Measurements from ENCODE around the gene CCDC146. TPM values are rescaled to one million over a fixed set of nuclear protein-coding genes. Genes with fewer than 3 reads are reported as not detected.
"Not testable (repeated sequence)": the region's sequence is repeated elsewhere in the genome, so short reads cannot be mapped to it uniquely, and the experiment has no call there.

Gene CCDC146
- total RNA-seq, 1 experiment from 2014 or later: 0.72 TPM

DNA sequence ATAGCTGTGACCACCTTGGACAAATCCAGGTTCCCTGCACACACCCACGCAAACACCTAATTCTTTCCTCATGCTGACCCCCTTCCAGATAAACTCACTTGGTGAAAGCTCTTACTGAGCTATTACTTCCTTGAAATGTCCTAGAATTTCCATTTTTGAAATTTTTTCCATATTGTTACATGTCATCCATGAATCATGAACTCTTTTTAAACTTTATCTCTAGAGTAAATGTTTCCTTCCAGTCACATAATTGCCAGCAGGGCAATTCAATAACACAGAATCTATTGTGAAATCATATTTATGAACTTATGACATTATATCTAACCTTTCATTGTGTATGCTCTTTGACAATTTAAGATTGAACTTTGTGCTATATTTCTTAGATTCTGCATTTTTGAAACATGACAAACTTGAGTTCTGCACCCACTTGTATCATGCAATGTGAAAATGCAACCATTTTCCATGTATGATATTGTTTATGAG is 104.0 kb downstream of the CCDC146 start:
- Histone ChIP-seq H3K27ac (ENCODE audit: insufficient read length, low read depth, low read length) (no peak overlapping the region), H3K14ac (ENCODE audit: insufficient read depth, low read length) (no peak overlapping the region), H4K91ac (ENCODE audit: insufficient read length, low read depth, low read length) (no peak overlapping the region), H2BK12ac (ENCODE audit: insufficient read length, low read depth, low read length) (no peak overlapping the region), H2BK120ac (ENCODE audit: low read depth, low read length, poor library complexity, severe bottlenecking) (no peak overlapping the region), H3K18ac (ENCODE audit: insufficient read length, low read depth, low read length) (no peak overlapping the region), H3K79me1 (ENCODE audit: insufficient read depth, low read depth, low read length, poor library complexity, severe bottlenecking) (no peaks in the 10 kb centered on the region), H2BK20ac (ENCODE audit: low read depth, low read length, poor library complexity, severe bottlenecking) (no peak overlapping the region), H3K9me3 (ENCODE audit: control insufficient read depth, low read depth, low read length) (no peaks in the 10 kb centered on the region), H3K27me3 (ENCODE audit: insufficient read depth, low read length) (no peaks in the 10 kb centered on the region), H3K9ac (ENCODE audit: extremely low read depth, insufficient read length, low read length) (no peak overlapping the region), H3K56ac (ENCODE audit: insufficient read length, low read depth, low read length) (no peak overlapping the region), H3T11ph (ENCODE audit: low read length) (no peak overlapping the region), H4K8ac (replicated peaks; ENCODE audit: insufficient read length, low read depth, low read length) (no peak overlapping the region), H3K79me2 (ENCODE audit: insufficient read depth, low read length) (no peaks in the 10 kb centered on the region), H3K4me2 (ENCODE audit: insufficient read depth, insufficient read length, low read length) (no peak overlapping the region), H3K23me2 (ENCODE audit: insufficient read length, low read depth, low read length, poor library complexity, severe bottlenecking) (no peaks in the 10 kb centered on the region), H3K4ac (ENCODE audit: low read depth, low read length) (no peak overlapping the region), H4K5ac (ENCODE audit: insufficient read length, low read depth, low read length) (no peak overlapping the region), H3K23ac (ENCODE audit: insufficient read length, low read depth, low read length) (no peak overlapping the region), H2AFZ (ENCODE audit: low read length) (no peak overlapping the region), H2BK15ac (ENCODE audit: low read depth, low read length) (no peak overlapping the region), H2AK5ac (ENCODE audit: insufficient read length, low read length) (no peak overlapping the region), H2BK5ac (ENCODE audit: insufficient read length, low read length) (no peak overlapping the region), H3K4me1 (ENCODE audit: insufficient read depth, low read length) (no peaks in the 10 kb centered on the region), H4K20me1 (ENCODE audit: control insufficient read depth, insufficient read depth, insufficient read length) (no peaks in the 10 kb centered on the region)
- Mint-ChIP-seq H3K36me3 (ENCODE audit: insufficient read depth in 1 of 3, low read depth in 3 of 3) (peaks cover 0 to 1% (median under 1%) of the 10 kb centered on the region in 3 experiments; a peak in 3 of 7 replicates), H3K4me3 (no peak overlapping the region), H3K27me3 (ENCODE audit: low read depth) (peaks cover 2% of the 10 kb centered on the region; the same call in 1 of the 2 replicates), H3K27ac (no peak overlapping the region), H3K4me1 (peaks cover 4 to 7% of the 10 kb centered on the region in 2 experiments; a peak in 3 of 4 replicates), H3K9me3 (peaks cover 5 to 10% of the 10 kb centered on the region in 2 experiments; a peak in 3 of 5 replicates)
- TF ChIP-seq, protein P1, sequence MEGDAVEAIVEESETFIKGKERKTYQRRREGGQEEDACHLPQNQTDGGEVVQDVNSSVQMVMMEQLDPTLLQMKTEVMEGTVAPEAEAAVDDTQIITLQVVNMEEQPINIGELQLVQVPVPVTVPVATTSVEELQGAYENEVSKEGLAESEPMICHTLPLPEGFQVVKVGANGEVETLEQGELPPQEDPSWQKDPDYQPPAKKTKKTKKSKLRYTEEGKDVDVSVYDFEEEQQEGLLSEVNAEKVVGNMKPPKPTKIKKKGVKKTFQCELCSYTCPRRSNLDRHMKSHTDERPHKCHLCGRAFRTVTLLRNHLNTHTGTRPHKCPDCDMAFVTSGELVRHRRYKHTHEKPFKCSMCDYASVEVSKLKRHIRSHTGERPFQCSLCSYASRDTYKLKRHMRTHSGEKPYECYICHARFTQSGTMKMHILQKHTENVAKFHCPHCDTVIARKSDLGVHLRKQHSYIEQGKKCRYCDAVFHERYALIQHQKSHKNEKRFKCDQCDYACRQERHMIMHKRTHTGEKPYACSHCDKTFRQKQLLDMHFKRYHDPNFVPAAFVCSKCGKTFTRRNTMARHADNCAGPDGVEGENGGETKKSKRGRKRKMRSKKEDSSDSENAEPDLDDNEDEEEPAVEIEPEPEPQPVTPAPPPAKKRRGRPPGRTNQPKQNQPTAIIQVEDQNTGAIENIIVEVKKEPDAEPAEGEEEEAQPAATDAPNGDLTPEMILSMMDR (conservative IDR thresholded peaks at IDR 0.05): no peak
- no CpG with 5 or more reads among the region's 1 CpG for WGBS (ENCODE audit: extremely low coverage, insufficient read length, low lambda C conversion rate)
- DNase-seq: no peak

DNA sequence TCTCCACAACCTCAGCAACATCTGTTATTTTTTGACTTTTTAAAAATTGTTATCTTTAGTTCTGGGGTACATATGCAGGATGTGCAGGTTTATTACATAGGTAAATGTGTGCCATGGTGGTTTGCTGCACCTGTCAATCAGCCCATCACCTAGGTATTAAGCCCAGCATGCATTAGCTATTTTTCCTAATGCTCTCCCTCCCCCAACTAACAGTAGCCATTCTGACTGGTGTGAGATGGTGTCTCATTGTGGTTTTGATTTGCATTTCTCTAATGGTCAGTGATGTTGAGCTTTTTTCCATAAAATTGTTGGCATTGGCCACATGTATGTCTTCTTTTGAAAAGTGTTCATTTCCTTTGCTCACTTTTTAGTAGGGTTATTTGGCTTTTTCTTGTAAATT is 106.4 kb downstream of the CCDC146 start:
- not testable (repeated sequence) for H3K4me1 Mint-ChIP-seq; H3K27me3 ChIP-seq (ENCODE audit: insufficient read depth, low read length); H2BK15ac ChIP-seq (ENCODE audit: low read depth, low read length); H3K4me2 ChIP-seq (ENCODE audit: insufficient read depth, insufficient read length, low read length); H3T11ph ChIP-seq (ENCODE audit: low read length); H2AFZ ChIP-seq (ENCODE audit: low read length); H4K8ac ChIP-seq (replicated peaks; ENCODE audit: insufficient read length, low read depth, low read length); H3K23ac ChIP-seq (ENCODE audit: insufficient read length, low read depth, low read length); H3K79me1 ChIP-seq (ENCODE audit: insufficient read depth, low read depth, low read length, poor library complexity, severe bottlenecking); H4K20me1 ChIP-seq (ENCODE audit: control insufficient read depth, insufficient read depth, insufficient read length); H2BK5ac ChIP-seq (ENCODE audit: insufficient read length, low read length); H3K4ac ChIP-seq (ENCODE audit: low read depth, low read length); H3K4me1 ChIP-seq (ENCODE audit: insufficient read depth, low read length); H3K79me2 ChIP-seq (ENCODE audit: insufficient read depth, low read length); H2BK12ac ChIP-seq (ENCODE audit: insufficient read length, low read depth, low read length); H3K27me3 Mint-ChIP-seq (ENCODE audit: low read depth); H3K27ac ChIP-seq (ENCODE audit: insufficient read length, low read depth, low read length); H3K9me3 Mint-ChIP-seq; H2BK120ac ChIP-seq (ENCODE audit: low read depth, low read length, poor library complexity, severe bottlenecking); H3K36me3 Mint-ChIP-seq (ENCODE audit: insufficient read depth in 1 of 3, low read depth in 3 of 3); H3K9me3 ChIP-seq (ENCODE audit: control insufficient read depth, low read depth, low read length); H2BK20ac ChIP-seq (ENCODE audit: low read depth, low read length, poor library complexity, severe bottlenecking); H3K18ac ChIP-seq (ENCODE audit: insufficient read length, low read depth, low read length); H2AK5ac ChIP-seq (ENCODE audit: insufficient read length, low read length); H3K4me3 Mint-ChIP-seq; H3K27ac Mint-ChIP-seq; H3K9ac ChIP-seq (ENCODE audit: extremely low read depth, insufficient read length, low read length); DNase-seq; H3K56ac ChIP-seq (ENCODE audit: insufficient read length, low read depth, low read length); H3K14ac ChIP-seq (ENCODE audit: insufficient read depth, low read length); H4K91ac ChIP-seq (ENCODE audit: insufficient read length, low read depth, low read length); H3K23me2 ChIP-seq (ENCODE audit: insufficient read length, low read depth, low read length, poor library complexity, severe bottlenecking); H4K5ac ChIP-seq (ENCODE audit: insufficient read length, low read depth, low read length)

Data from H9 (cell line).